HG03558 (cell line): Measurements from ENCODE around the gene COG6.

Source experiments
- ATAC-seq: cut with Tn5 transposase; IDR thresholded peaks from one replicate; pipeline ENCODE4 v1.9.1; 2021; ENCODE audit warnings: moderate number of reproducible peaks; ENCODE audit not compliant: unreplicated experiment; ENCODE audit errors: extremely low read depth

Gene COG6

GRCh38 chr13:39675904-39676303 lies 20.4 kb downstream of the COG6 start:
- no peak for ATAC-seq

- ATAC-seq, result no peak
These were observed 20.9 kb downstream of the COG6 start for GRCh38 chr13:39676315-39676876.

- no peak for ATAC-seq
These were observed 26.8 kb downstream of the COG6 start for GRCh38 chr13:39682310-39682709.

GRCh38 chr13:39682788-39683187 lies 27.3 kb downstream of the COG6 start:
- ATAC-seq, result peak; percentile 42

GRCh38 chr13:39684531-39685137 lies 29.2 kb downstream of the COG6 start:
- no peak for ATAC-seq

GRCh38 chr13:39685652-39686051 lies 30.2 kb downstream of the COG6 start:
- ATAC-seq, result no peak

GRCh38 chr13:39688278-39688677 lies 32.8 kb downstream of the COG6 start:
- no peak for ATAC-seq

GRCh38 chr13:39688699-39689405 lies 33.4 kb downstream of the COG6 start:
- ATAC-seq, result peak; percentile 72

GRCh38 chr13:39692660-39693438 lies 37.4 kb downstream of the COG6 start:
- ATAC-seq, result no peak

GRCh38 chr13:39699274-39699673 lies 43.8 kb downstream of the COG6 start:
- ATAC-seq, result no peak

- ATAC-seq, result no peak
These were observed 57.2 kb downstream of the COG6 start for GRCh38 chr13:39712626-39713025.

- ATAC-seq, result no peak
These were observed 73.7 kb downstream of the COG6 start for GRCh38 chr13:39729156-39729555.

- no peak for ATAC-seq
These were observed 79.5 kb downstream of the COG6 start for GRCh38 chr13:39734952-39735351.

GRCh38 chr13:39737047-39737446 lies 81.6 kb downstream of the COG6 start:
- no peak for ATAC-seq

- no peak for ATAC-seq
These were observed 85.3 kb downstream of the COG6 start for GRCh38 chr13:39740761-39741160.

GRCh38 chr13:39748961-39749360 lies 93.5 kb downstream of the COG6 start:
- ATAC-seq, result no peak

GRCh38 chr13:39749528-39749927 lies 94.1 kb downstream of the COG6 start:
- no peak for ATAC-seq

GRCh38 chr13:39751805-39752204 lies 96.3 kb downstream of the COG6 start:
- no peak for ATAC-seq

GRCh38 chr13:39760521-39760920 lies 105.1 kb downstream of the COG6 start:
- ATAC-seq, result peak; percentile 62

GRCh38 chr13:39765801-39766463 lies 110.5 kb downstream of the COG6 start:
- no peak for ATAC-seq
